IMR-90 (cell line): Measurements from ENCODE around the gene KLHL34. TPM values are rescaled to one million over a fixed set of nuclear protein-coding genes. Genes with fewer than 3 reads are reported as not detected.

Experiments used
- ATAC-seq: fragments of 200-7000 bp; cut with Tn5 transposase; 2 replicates; pipeline ENCODE4 v1.9.1; 2020; ENCODE audit warnings: low read depth, mild to moderate bottlenecking, moderate library complexity
- BruUV-seq: library from RNA; stranded (reverse); fragments of 400-500 nt; replicated peaks from 2 replicates; lab custom pipeline; 2021; lab: Mats Ljungman, UMichigan
- CTCF ChIA-PET: fragments of 300-600 bp; formaldehyde crosslinking; extraction: SDS; loops from one replicate; lab custom pipeline; 2021; ENCODE audit warnings: antibody characterized with exemption; lab: Yijun Ruan, JAX
- POLR2A ChIA-PET: fragments of 300-600 bp; sonication (Branson Sonifier 250); formaldehyde crosslinking; loops from one replicate; lab custom pipeline; 2022; ENCODE audit warnings: antibody characterized with exemption; ENCODE audit not compliant: unreplicated experiment; lab: Charles Lee
- DNase-seq: peaks from one replicate; pipeline ENCODE4 v3.0.0; 2013
- H2AFZ ChIP-seq: replicated peaks from 2 replicates; pipeline ENCODE3; 2013; ENCODE audit warnings: low read length, mild to moderate bottlenecking; ENCODE audit not compliant: poor library complexity
- H2AK5ac ChIP-seq: 2 replicates; pipeline ENCODE4 v1.6.1; 2013; ENCODE audit warnings: low read depth, low read length, inconsistent platforms
- H2AK9ac ChIP-seq: replicated peaks from 2 replicates; pipeline ENCODE3; 2013; ENCODE audit warnings: mild to moderate bottlenecking, low read depth, low read length, moderate library complexity; ENCODE audit not compliant: poor library complexity
- H2BK120ac ChIP-seq: 2 replicates; pipeline ENCODE4 v1.6.1; 2013; ENCODE audit warnings: low read depth, low read length, inconsistent platforms
- H2BK15ac ChIP-seq: 3 replicates; pipeline ENCODE4 v1.6.1; 2013; ENCODE audit warnings: low read depth, low read length, inconsistent platforms
- H2BK20ac ChIP-seq: 2 replicates; pipeline ENCODE4 v1.6.1; 2013; ENCODE audit warnings: low read depth, mild to moderate bottlenecking, inconsistent platforms, low read length, moderate library complexity
- H2BK5ac ChIP-seq: 2 replicates; pipeline ENCODE4 v1.6.1; 2013; ENCODE audit warnings: mild to moderate bottlenecking, low read depth, low read length, inconsistent platforms; ENCODE audit not compliant: poor library complexity, severe bottlenecking
- H3K14ac ChIP-seq: replicated peaks from 2 replicates; pipeline ENCODE4 v1.6.1; 2013; ENCODE audit warnings: low read depth, low read length, inconsistent platforms
- H3K18ac ChIP-seq: 2 replicates; pipeline ENCODE4 v1.6.1; 2013; ENCODE audit warnings: low read depth, low read length, control low read depth
- H3K23ac ChIP-seq: 2 replicates; pipeline ENCODE4 v1.6.1; 2013; ENCODE audit warnings: low read depth, low read length, inconsistent platforms
- H3K27ac ChIP-seq: 2 replicates; pipeline ENCODE4 v1.5.1; 2013; ENCODE audit warnings: mild to moderate bottlenecking, control low read depth, low read length; ENCODE audit not compliant: insufficient read depth
- H3K27me3 ChIP-seq: 2 replicates; pipeline ENCODE4 v1.6.1; 2013; ENCODE audit warnings: low read length; ENCODE audit not compliant: control insufficient read depth, insufficient read depth
- H3K36me3 ChIP-seq: 2 replicates; pipeline ENCODE4 v1.6.1; 2013; ENCODE audit warnings: low read length, mixed read lengths; ENCODE audit not compliant: control insufficient read depth, insufficient read depth
- H3K4ac ChIP-seq: 2 replicates; pipeline ENCODE4 v1.6.1; 2013; ENCODE audit warnings: low read depth, low read length, inconsistent platforms
- H3K4me1 ChIP-seq: 2 replicates; pipeline ENCODE4 v1.6.1; 2013; ENCODE audit warnings: low read length, mixed read lengths; ENCODE audit not compliant: control insufficient read depth, insufficient read depth
- H3K4me2 ChIP-seq: 2 replicates; pipeline ENCODE4 v1.6.1; 2013; ENCODE audit warnings: low read depth, mild to moderate bottlenecking, control low read depth, low read length, moderate library complexity
- H3K4me3 ChIP-seq: 2 replicates; pipeline ENCODE4 v1.5.1; 2013; ENCODE audit warnings: low read depth, mild to moderate bottlenecking, control low read depth, low read length, moderate library complexity; ENCODE audit not compliant: insufficient read depth
- H3K56ac ChIP-seq: 2 replicates; pipeline ENCODE4 v1.6.1; 2013; ENCODE audit warnings: low read length, inconsistent platforms; ENCODE audit not compliant: insufficient read depth; ENCODE audit errors: extremely low read depth
- H3K79me1 ChIP-seq, 2 experiments: 2 replicates each; pipeline ENCODE4 v1.6.1; 2013; ENCODE audit warnings: low read length in 2 of 2, inconsistent platforms in 1 of 2, low read depth in 1 of 2
- H3K9ac ChIP-seq: 2 replicates; pipeline ENCODE4 v1.6.1; 2013; ENCODE audit warnings: low read depth, low read length, control low read depth
- H3K9me1 ChIP-seq: 2 replicates; pipeline ENCODE4 v1.6.1; 2013; ENCODE audit warnings: low read length, inconsistent platforms; ENCODE audit not compliant: insufficient read depth
- H3K9me3 ChIP-seq: 2 replicates; pipeline ENCODE4 v1.6.1; 2013; ENCODE audit warnings: low read length; ENCODE audit not compliant: control insufficient read depth, insufficient read depth
- H4K20me1 ChIP-seq: 2 replicates; pipeline ENCODE4 v1.6.1; 2013; ENCODE audit warnings: low read length, inconsistent platforms; ENCODE audit not compliant: insufficient read depth
- H4K5ac ChIP-seq: 2 replicates; pipeline ENCODE4 v1.6.1; 2013; ENCODE audit warnings: mild to moderate bottlenecking, low read depth, low read length, control low read depth
- H4K8ac ChIP-seq, 2 experiments: 2 replicates each; pipeline ENCODE4 v1.6.1; 2013; ENCODE audit warnings: low read depth in 2 of 2, low read length in 2 of 2, control low read depth in 1 of 2, inconsistent platforms in 1 of 2
- H4K91ac ChIP-seq: 2 replicates; pipeline ENCODE4 v1.6.1; 2013; ENCODE audit warnings: low read depth, low read length, inconsistent platforms; ENCODE audit not compliant: insufficient read depth
- MAFK ChIP-seq: IDR thresholded peaks from 2 replicates; pipeline ENCODE4 v1.6.1; 2012; ENCODE audit warnings: low read depth, low read length, improper control_type of control experiment
- WGBS, 2 experiments: methylation state at CpG; one replicate each; pipeline versions ENCODE4 v1.1.5 to v1.1.7; 2013; ENCODE audit warnings: missing lambda C conversion rate in 2 of 2; ENCODE audit not compliant: insufficient read length in 1 of 2; ENCODE audit errors: extremely low coverage in 2 of 2; 5-methylcytosine and 5-hydroxymethylcytosine counted together
- dilution Hi-C: fragments of 300-500 bp; cut with HindIII; formaldehyde crosslinking; loops from one replicate; pipeline ENCODE4 v1.14.3; 2018; ENCODE audit warnings: low sequenced_read_pairs; ENCODE audit not compliant: unreplicated experiment
- in situ Hi-C: fragments of 300-500 bp; cut with MboI; formaldehyde crosslinking; loops from 3 replicates; pipeline ENCODE4 v1.14.3; 2019; ENCODE audit warnings: low sequenced_read_pairs, inconsistent platforms, mixed read lengths
- intact Hi-C: fragments of 100-400 bp; cut with micrococcal nuclease; formaldehyde crosslinking; loops from 2 replicates; pipeline ENCODE4 v1.10.0; 2022
- polyA plus RNA-seq, 3 experiments: library from polyadenylated mRNA; depleted of rRNA; stranded (reverse); fragments of >200 nt; gene quantifications; 2 replicates each; pipeline ENCODE4 v1.2.3, GENCODE V29; 2012; ENCODE audit warnings: low replicate concordance in 1 of 3
- total RNA-seq: library from RNA; depleted of rRNA; stranded (reverse); fragments of >200 nt; gene quantifications from 2 replicates; pipeline ENCODE4 v1.2.3, GENCODE V29; 2012

Gene KLHL34
- total and polyA plus RNA-seq, 2 of the 4 experiments (the other 2 are of a cell fraction), result not detected

DNA sequence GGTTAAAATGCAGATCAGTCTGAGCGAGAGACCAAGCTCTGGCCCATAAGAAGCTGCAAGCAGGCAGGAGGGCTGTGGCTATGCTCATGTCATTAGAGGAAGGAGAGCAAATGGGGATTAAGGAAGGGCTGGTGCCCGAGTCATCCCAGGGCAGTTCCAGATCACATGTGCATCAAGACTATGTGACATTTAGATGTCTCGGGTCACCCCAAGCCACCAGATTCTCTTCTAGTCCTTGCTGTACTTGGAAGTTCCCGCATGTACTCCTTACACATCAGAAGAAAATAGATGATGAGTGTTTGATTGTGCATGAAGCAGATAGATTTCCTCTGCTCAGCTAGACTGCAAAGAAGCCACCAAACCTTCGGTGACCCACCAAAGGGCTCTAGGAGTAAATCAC is 42.1 kb upstream of the KLHL34 start:
- Histone ChIP-seq H2AK9ac (no peak overlapping the region), H3K14ac (no peak overlapping the region), H2BK15ac (no peak overlapping the region), H2AFZ (no peak overlapping the region), H3K9me1 (no peaks in the 10 kb centered on the region), H3K27me3 (peaks cover 2% of the 10 kb centered on the region; the same call in 1 of the 2 replicates), H3K23ac (no peak overlapping the region), H4K91ac (no peak overlapping the region), H3K9me3 (no peaks in the 10 kb centered on the region), H4K20me1 (no peaks in the 10 kb centered on the region), H3K4ac (no peak overlapping the region), H2BK5ac (no peak overlapping the region), H3K9ac (no peak overlapping the region), H2BK20ac (no peak overlapping the region), H3K4me1 (no peaks in the 10 kb centered on the region), H3K27ac (no peak overlapping the region), H3K18ac (no peak overlapping the region), H2AK5ac (no peak overlapping the region), H3K79me1 (no peaks in the 10 kb centered on the region), H4K8ac (no peak overlapping the region), H3K56ac (no peak overlapping the region), H3K4me2 (no peak overlapping the region), H3K4me3 (no peak overlapping the region), H4K5ac (no peak overlapping the region), H3K36me3 (no peaks in the 10 kb centered on the region), H2BK120ac (no peak overlapping the region)
- no TSS peak for BruUV-seq
- DNase-seq (no peak), ATAC-seq (no peak)
- no peak for TF ChIP-seq MAFK
- dilution Hi-C loops, result no loop called here
- WGBS, 2 experiments, result no CpG with 5 or more reads among the region's 5 CpGs
- ChIA-PET CTCF (interaction anchor here (0.6 kb wide), 1 partner anchor 1096 kb away, joined by 4 read pairs; no protein-coding TSS in a partner anchor), POLR2A (no interaction called here)
- intact Hi-C loops, result no loop called here
- in situ Hi-C loops, result no loop called here
